NCI-H1092 (cell line): ENCODE measurements around the gene TTYH1.
"Not testable (repeated sequence)": the region's sequence is repeated elsewhere in the genome, so short reads cannot be mapped to it uniquely, and the experiment has no call there.

ENCODE experiments used
- DNase-seq: peaks from one replicate; lab custom pipeline; 2025; lab: John Stamatoyannopoulos, UW

TTYH1 gene

GRCh38 chr19:54446349-54446748, 31.1 kb downstream of the TTYH1 start:
- DNase-seq, result not testable (repeated sequence)

GRCh38 chr19:54448040-54448773, 32.9 kb downstream of the TTYH1 start:
- DNase-seq, result no peak

- peak; percentile 86 for DNase-seq
These were observed 33.8 kb downstream of the TTYH1 start, which contains the start of gene LENG8 for GRCh38 chr19:54448774-54449700. Gene LENG8 (plus strand): TSS chr19:54449199. CDS start chr19:54451345, 2,146 bp downstream.

GRCh38 chr19:54449701-54450069, 34.4 kb downstream of the TTYH1 start:
- no peak for DNase-seq

- no peak for DNase-seq
These were observed 36.1 kb downstream of the TTYH1 start for GRCh38 chr19:54451331-54451871.

GRCh38 chr19:54451997-54452396, 36.7 kb downstream of the TTYH1 start:
- no peak for DNase-seq

GRCh38 chr19:54452626-54453025, 37.4 kb downstream of the TTYH1 start:
- DNase-seq, result no peak

GRCh38 chr19:54453921-54454780, 38.9 kb downstream of the TTYH1 start:
- no peak for DNase-seq

GRCh38 chr19:54454781-54455675, 39.8 kb downstream of the TTYH1 start:
- no peak for DNase-seq

- no peak for DNase-seq
These were observed 40.6 kb downstream of the TTYH1 start for GRCh38 chr19:54455786-54456422.

- DNase-seq, result no peak
These were observed 41.4 kb downstream of the TTYH1 start for GRCh38 chr19:54456423-54457373.

GRCh38 chr19:54457773-54458647, 42.7 kb downstream of the TTYH1 start:
- DNase-seq, result no peak

- no peak for DNase-seq
These were observed 43.5 kb downstream of the TTYH1 start for GRCh38 chr19:54458648-54459281.

GRCh38 chr19:54459282-54460229, 44.3 kb downstream of the TTYH1 start:
- no peak for DNase-seq

GRCh38 chr19:54460230-54461005, 45.2 kb downstream of the TTYH1 start:
- DNase-seq, result no peak

- no peak for DNase-seq
These were observed 45.9 kb downstream of the TTYH1 start for GRCh38 chr19:54461210-54461609.
